GM21619 (cell line): ENCODE results near the gene WHRN.
A peak's percentile ranks its signal among the peaks of the same experiment; 100 is the strongest.

Experiments
- ATAC-seq: cut with Tn5 transposase; IDR thresholded peaks from one replicate; pipeline ENCODE4 v1.9.1; 2021; ENCODE audit not compliant: unreplicated experiment

WHRN gene

DNA sequence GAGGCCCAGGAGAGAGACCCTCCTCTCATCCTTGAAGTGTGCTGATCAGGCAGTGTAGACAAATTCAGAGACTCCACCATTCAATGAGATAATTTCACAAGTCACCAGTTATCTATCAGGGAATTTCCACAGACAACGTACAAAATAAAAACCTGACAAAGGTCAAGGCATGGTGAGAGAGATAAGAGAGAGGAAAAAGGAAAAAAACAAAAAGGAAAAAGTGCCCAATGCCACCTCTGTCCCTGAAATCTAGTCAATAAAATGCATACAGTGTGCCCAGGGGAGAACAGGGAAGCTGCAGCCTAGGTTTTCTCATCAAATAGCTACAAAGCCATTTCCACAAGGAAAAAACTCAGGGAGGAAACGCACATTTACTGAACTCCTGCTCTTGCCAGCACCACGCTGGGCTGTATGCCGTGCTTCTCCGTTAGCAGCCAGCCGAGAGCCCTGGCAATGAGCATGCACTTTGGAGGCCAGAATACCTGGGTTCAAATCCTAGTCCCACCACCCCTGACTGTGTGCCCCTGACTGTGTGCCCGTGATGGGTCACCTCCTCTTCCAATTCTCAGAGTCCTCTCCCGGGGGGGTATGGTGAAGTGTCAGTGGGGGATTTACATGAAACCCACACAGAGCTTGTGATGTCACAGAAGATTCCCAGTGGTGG is 11.6 kb downstream of the WHRN start:
- no peak for ATAC-seq

DNA sequence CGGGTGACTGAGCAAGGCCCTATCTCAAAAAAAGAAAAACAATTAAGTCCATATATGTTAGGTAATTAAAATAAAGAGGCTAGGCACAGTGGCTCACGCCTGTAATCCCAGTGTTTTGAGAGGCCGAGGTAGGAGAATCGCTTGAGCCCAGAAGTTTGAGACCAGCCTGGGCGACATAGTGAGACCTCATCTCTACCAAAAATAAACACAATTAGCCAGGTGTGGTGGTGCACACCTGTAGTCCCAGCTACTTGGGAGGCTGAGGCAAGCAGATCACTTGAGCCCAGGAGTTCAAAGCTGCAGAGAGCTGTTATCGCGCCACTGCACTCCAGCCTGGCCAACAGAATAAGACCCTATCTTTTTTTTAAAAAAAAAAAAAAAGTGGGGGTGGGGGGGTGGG is 12.3 kb downstream of the WHRN start:
- ATAC-seq: no peak

DNA sequence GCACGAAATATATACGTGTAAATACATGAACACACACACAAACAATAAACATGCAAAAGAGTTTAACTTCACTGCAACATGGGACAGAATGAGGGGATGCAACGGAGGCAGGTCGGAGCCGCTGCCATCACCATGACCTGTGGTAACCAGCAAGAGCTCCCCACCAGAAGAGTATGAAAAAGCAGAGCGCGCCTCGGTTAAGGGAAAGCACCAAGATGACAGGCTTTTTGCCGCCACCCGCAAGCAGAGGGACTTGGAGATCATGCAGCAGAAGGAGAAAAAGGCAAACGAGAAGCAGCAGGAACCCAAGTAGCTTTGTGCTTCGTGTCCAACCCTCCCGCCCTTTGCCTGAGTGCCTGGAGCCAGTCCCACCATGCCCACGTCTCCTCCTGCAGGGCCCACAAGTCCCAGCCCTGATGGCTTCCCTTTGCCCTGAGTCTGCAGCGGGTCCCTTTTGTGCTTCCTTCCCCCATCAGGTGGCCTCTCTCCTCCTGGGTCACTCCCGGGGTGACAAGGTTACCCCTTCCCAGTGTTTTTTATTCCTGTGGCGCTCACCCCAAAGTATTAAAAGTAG is 13.8 kb downstream of the WHRN start:
- no peak for ATAC-seq

DNA sequence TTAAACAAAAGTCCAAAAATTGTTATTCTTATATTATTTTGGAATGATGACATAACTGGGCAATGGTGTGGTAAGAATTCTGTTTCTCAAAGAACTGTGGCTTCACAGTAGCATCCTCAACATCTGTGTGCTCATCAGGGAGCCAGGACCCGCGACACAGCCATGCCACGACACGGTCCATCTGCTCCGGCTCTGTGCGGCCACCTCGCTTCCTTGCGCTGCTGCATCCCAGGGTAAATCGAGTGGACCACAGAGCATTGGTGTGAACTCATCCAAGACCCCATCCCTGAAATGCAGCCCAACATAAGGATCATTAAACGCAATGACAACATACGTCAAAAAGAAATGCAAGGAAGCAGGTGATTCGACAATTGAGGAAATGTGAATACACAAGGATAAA is 15.3 kb downstream of the WHRN start:
- ATAC-seq: no peak

DNA sequence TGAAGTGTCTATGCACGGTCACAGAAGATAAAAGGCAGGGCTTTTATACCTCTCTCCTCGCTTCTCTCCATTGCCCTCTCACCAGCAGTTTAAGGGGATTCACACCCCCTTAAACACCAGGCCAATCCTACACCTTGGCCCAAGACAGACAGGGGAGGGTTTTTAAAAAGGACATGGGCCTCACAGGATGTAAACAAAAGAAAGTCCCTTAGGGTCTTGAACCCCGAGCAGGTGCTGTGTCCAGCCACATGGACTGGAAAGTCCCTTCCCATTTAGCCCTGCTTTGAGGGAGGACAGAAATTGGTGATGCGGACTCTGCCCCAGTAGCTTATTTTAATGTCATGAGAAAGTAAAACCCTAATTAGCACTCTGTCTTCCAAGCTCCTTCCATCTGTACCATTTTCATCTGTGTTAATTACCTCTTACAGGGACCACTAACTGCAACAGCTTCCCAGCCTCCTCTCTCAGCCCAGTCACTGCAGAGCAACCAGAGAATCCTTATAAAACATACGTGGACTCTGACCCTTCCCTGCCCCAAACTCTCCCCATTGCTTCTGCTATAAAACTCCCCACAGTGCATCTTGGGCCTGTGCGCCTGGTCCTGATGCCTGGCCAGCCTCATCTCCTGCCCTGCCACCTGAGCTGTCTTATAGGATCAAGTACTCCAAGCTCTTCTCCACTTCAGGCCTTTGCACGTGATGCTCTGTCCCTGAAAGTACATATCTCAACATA is 16.7 kb downstream of the WHRN start:
- no peak for ATAC-seq

DNA sequence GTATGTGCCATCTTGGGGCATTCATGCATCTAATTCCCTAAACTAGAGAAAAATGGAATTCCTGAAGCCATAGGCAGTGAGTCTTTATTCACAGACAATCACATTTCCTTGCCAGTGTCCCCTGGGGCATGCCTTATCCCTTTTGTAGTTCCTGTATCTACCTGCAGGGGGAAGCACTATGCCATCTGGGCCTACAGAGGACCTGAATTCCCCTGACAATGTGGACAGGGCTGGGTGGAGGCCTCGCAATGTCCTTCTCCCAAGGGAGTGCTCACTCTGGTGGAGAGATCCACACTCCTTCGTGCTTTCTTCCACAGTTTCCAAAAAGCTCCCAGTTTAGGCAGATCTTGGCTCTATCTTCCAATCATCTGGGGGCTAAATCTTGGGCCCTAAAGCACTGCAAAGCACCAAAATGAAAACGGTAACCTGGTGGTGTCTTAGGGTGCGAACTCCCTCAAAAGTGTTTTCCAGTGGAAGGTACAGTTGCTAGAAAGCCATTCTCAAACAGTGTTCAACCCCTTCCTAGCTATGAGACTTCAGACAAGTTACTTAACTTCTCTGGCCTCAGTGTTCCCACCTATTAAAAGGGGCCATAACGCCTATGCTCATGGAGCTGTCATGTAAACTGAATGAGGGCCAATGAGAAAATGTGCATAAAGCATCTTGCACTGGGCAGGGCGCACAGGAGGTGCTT is 17.5 kb downstream of the WHRN start:
- peak; percentile 52 for ATAC-seq

DNA sequence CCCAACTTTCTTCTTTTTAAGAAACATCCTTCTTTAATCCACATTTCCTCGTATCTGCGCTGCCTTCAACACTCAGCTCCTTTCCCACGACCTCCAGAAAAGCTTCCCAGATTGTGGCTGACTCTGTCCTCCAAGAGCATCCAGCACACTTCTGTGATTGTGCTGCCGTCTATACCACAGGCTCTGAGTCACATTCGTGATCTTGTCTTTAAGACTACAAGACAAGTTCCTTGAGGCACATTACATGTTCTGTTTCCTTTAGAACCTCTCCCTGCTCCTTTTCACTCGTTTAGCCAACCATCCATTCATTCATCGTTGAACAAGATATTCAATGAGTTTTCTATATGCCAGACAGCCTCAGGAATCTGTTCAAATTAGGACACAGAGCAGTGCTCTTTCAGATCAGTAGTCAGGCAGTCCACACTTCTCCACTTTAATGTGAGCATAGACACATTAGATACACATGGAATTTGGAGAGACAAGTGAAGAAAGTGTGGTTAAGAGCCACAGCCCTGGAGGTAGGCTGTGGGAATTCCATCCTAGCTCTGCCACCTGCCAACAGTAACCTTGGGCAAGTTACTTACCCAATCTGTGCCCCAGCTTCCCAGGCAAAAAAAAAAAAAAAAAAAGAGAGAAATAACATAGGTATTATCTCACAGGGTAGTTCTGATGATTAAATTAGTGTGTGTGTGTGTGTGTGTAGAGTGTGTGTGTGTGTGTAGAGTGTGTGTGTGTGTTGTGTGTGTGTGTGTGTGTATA is 18.9 kb downstream of the WHRN start:
- no peak for ATAC-seq

DNA sequence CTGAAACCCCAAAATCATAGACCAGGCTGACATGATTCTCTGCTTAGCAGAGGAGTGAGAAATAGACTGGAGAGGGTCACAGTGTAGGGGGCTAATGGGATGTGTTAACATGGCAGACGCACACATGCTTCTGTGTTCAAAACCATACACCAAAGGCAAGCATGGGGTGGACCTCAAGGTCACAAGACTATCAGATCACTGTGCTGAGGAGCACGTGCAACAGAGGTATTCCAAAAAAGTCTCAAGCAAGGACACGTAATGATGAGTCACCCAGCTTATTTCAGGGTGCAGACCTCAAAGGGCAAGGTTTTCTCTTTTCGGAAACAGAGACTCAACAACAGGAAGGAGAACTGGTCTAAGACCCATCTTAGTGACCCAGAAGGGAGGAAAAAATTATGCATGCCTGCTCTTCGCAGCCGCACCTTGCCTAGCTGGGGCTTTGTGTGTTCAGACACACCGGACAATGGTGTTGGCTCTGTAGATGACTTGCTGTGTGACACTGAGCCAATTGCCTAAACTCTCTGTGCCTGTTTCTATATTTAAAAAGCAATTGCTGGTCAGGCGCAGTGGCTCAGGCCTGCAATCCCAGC is 20.3 kb downstream of the WHRN start:
- ATAC-seq: peak; percentile 68

DNA sequence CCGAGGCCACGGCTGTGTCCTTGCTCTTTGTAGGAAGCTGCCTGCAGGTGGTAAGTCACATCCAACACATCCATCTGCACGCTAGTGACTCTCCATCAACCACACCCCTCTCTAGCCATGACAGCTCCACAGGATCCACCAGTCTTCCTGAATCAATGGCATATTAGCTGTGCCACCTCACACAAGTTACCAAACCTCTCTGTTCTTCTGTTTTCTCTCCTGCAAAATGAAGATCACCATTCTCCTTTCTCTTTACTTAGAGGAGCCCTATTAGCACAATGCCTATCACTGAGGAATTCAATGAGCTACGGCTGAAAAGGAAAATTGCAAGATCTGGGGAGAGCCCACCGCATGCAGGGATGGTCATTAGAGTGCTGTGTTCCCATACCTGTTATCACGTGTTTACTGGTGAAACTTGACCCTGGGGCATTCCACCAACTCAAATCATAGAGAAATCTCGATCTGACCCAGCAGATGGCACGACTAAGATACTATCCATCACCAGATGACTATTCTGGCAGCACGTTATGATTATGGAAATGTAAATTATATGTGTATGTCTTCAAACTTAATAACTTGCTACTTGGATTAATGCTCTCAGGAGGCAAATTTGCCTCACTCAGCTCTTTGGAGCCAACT is 20.9 kb downstream of the WHRN start:
- peak; percentile 7 for ATAC-seq

DNA sequence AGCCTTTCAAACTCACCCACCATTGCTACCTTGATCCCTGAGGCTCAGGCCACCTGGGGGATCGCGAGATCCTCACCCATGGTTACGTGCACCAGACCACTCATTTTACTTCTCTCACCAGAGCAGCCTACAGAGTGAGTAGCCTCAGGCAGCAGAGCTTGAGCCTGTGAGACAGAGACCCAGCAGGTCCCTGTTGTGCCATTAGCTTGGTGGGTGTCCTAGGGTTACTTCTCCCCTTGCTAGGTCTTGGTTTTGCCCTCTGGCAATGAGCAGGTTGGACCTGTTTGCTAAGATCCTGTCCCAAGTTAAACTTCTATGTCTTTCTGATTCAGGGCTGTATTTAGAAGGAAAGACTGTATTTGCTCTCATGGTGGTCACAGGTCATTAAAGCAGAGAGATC is 21.8 kb downstream of the WHRN start:
- ATAC-seq: no peak

DNA sequence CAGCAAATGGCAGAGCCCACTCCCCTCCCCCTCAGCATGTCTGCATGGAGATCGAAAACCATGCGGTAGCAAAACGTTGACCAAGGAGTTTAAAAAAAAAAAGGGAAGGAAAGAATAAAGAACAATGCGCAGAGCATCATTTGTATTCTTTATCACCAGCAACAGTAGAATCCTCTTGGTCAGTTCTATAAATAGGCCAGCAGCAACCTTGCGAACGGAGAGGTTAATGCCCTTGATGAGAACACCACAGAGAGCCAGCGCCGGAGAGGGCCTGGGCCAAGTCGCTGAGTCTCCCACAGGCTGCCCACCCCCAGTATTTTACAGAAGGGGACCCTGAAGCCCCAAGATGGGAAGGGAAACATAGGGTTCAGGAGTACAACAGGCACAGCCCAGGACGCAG is 22.7 kb downstream of the WHRN start:
- no peak for ATAC-seq

DNA sequence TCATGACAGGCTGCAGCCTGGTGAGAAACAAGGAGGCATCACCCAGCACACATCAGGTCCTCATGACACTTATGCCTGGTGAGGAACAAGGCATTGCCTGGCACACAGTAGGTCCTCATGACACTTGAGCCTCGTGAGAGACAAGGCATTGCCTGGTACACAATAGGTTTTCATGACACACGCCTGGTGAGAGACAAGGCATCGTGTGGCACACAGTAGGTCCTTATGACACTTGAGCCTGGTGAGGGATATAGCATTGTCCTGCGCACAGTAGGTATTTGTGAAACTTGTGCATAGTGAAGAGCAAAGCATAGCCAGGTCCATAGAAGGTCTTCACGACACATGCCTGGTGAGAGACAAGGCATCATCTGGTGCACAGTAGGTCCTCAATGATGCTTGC is 23.5 kb downstream of the WHRN start:
- ATAC-seq: no peak

DNA sequence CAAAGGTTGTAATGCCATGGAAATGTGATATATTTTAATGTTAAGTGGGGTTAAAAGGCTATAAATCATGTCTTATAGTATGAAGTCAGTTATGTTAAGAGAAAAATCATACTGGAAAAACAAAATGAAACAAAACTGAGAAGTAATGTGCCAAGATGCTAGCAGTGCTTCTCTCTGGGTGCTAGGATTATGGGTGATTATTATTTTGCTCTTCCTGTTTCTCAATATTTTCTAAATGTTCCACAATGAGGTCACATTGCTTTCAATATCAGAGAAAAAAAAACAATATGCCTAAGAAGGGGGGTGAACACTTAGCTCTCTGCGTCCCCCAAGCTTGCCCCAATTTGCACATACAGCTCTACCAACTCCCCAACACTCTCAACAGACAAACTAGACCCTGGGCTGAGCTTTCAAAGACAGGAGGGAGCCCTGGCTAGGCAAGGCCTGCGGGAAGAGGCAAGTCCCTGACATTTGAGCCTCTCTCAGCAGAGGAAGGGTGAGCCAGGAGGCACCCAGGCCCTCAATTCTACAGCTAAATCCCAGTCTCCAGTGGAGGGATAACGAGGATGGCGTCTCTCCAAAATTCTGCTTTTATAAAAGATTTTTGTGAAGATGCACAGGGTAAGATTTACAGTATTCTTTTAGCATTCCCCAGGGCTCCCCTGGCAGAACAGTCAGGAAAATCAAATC is 24.4 kb downstream of the WHRN start:
- no peak for ATAC-seq

DNA sequence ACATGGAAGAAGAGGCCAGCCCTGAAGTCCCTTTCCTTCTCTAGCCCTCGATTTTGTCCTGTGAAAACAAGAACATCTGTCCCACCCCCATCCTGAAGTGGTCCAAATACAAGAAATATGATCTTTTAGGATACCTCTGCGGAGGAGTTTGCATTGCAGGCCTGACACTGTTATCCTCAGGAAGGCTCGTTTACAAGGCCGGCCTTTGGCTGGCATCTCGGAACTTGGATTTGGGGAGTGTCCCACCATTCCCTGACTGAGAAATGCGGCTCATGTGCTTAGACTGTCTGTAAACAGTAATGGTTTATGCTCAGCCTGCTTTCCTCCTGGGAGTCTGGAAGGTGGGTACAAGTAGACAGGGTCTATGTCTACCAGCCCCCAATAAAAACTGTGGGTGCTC is 26.4 kb downstream of the WHRN start:
- ATAC-seq: no peak

DNA sequence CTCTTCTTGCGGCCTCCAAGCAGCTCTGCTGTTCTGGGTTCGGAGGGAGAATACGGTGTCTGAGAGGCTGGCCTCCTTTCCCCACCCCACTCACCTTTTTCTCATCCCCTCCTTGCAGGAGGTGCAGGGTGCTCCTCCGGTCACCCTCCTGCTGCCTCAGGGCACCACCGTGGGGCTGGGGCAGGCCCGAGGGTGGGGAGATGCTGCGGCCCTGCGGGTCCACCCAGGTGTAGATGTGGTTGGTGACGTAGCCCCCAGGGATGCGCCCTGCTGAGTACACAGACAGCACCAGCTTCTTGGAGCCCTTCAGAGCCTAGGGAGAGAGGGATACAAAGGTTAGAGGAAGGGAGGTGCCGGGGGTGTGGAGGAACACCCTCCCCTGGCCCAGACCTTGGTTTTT is 26.8 kb downstream of the WHRN start:
- ATAC-seq: no peak

DNA sequence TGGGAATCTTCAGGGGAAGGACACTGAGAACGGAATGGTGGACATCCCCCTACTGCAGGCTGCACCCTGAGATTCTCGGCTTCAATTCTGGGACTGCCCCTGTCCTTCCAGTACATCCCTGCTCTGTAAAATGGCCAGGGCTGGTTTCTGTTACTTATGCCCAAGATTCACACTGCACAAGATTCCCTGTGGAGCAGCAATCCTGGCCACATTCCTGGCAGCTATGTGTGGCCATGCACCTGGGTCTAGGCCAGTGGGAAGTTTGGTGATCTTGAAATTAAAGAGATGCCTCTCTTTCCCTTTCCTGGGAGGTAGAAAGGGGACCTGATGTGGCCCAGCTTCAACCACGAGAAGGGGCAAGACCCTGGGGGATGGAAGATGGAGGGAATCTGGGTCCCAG is 27.6 kb downstream of the WHRN start:
- ATAC-seq: no peak

DNA sequence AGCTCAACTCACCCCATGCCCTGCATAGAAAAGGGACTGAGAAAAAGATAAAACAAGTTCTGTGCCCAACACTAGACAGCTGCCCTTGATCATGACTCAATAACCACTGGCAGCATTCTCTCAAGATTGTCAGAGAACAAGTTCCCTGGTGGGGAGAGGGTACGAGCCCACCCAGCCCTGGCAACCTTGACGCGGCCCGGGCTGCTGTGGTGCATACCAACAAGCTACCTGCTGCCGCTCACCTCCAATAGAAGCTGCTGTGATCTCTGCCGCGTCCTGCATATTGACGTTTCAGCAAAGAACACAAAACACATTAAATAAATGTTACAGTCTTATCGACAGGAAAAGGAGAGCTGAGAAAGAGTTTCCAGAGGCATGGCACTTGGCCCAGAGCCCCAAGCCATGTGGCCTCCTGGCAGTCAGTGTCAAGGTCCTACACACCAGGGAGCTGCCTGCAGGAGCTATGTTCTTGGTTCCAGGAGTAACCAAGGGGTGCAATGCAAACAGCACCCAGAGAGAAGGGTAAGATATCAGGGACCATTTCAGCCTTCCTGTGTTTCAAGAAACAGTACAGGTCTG is 28.3 kb downstream of the WHRN start:
- no peak for ATAC-seq

DNA sequence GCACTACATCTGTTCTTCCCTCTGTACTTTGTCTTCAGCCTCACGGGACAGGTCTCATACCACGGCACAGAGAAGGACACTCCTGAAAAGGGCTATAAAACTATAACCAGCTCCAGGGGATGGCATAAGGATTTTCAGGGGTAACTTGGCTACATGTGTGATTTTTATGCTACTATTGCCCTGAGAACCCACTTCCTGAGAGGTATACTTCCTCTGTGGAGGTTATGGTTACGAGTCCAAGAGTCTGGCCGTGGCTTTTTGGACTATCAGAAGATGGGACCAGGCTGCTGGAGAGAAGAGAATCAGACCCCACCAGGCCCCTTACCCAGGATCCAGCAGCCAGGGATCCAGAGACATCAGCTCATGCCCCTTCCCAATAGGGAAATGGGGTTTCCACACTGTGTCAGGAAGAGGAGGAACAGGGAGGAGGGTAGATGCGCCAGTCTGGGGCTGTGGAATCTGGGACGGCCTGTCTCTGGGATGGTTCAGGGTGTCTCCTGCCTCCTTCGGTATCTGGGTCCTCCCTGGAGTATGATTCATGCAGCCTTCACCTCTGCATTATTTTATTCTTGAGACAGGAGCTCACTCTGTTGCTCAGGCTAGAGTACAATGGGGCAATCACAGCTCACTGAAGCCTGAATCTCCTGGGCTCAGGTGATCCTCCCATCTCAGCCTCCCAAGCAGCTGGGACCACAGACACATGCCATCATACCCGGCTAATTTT is 29.7 kb downstream of the WHRN start:
- ATAC-seq: no peak

DNA sequence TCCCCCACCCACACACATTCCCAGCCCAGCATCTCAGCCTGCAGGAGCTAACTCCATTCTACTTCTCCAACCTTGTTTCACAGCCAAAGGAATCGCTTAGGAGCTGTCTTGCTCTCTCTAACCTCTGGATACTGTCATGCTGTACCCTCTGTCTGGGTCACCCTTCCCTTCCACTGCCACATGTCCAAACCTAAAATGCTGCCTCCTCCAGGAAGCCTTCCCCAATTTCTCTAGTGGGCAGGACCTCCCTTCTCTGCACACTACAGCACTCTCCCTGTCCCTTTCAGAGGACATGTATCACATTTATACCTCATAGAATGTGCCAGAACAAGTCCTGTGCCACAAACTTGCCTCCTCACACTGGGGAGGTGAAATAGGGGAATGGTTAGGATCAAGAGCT is 30.8 kb downstream of the WHRN start:
- ATAC-seq: no peak
